HFFc6 (cell line): Measurements from ENCODE around the gene EXOC3. TPM values are rescaled to one million over a fixed set of nuclear protein-coding genes. Genes with fewer than 3 reads are reported as not detected.

Experiments used
- DNase-seq: peaks from one replicate; pipeline ENCODE4 v3.0.0-alpha.2; 2018
- H3K27ac Mint-ChIP-seq: 2 replicates; pipeline ENCODE4 v1.8.0; 2020; ENCODE audit warnings: mild to moderate bottlenecking, mixed read lengths
- H3K27me3 Mint-ChIP-seq: 2 replicates; pipeline ENCODE4 v1.8.0; 2021; ENCODE audit warnings: mild to moderate bottlenecking, moderate library complexity, mixed read lengths; ENCODE audit not compliant: insufficient read depth
- H3K36me3 Mint-ChIP-seq: 2 replicates; pipeline ENCODE4 v1.8.0; 2021; ENCODE audit warnings: low read depth, mixed read lengths
- H3K4me1 Mint-ChIP-seq: 2 replicates; pipeline ENCODE4 v1.8.0; 2020; ENCODE audit warnings: low read depth, mixed read lengths
- H3K4me3 Mint-ChIP-seq: 2 replicates; pipeline ENCODE4 v1.8.0; 2020; ENCODE audit warnings: mild to moderate bottlenecking, moderate library complexity, mixed read lengths
- H3K9me3 Mint-ChIP-seq: 2 replicates; pipeline ENCODE4 v1.8.0; 2020; ENCODE audit warnings: mild to moderate bottlenecking, mixed read lengths
- CTCF ChIP-seq: fragments of 200-600 bp; sonication (generic); IDR thresholded peaks from 2 replicates; pipeline ENCODE4 v1.5.0; 2021; ENCODE audit warnings: antibody characterized with exemption, mild to moderate bottlenecking
- total RNA-seq, 6 experiments: library from RNA; stranded (reverse); fragmentation: NEBNext Ultra II Directional; extraction: Animal tissue kit (Norgen Biotek cat#: 25700); gene quantifications; 2 replicates in 1 of 6; 3 replicates in 5 of 6; pipeline ENCODE4 v1.2.3, GENCODE V29; 2021

The EXOC3 gene
- total RNA-seq, 6 experiments from 2014 or later: 46.8 to 54.1 (median 50.3) TPM

GRCh38 chr5:440401-441201, 2.4 kb upstream of the EXOC3 start:
- H3K4me3 Mint-ChIP-seq: no peak overlapping the region

GRCh38 chr5:441996-442334, 1.0 kb upstream of the EXOC3 start:
- Mint-ChIP-seq H3K36me3 (peaks cover 14% of the 10 kb centered on the region), H3K4me1 (peaks cover 35% of the 10 kb centered on the region), H3K27me3 (peaks cover 12% of the 10 kb centered on the region), H3K9me3 (no peaks in the 10 kb centered on the region), H3K27ac (peak overlapping the region; percentile 90), H3K4me3 (peak overlapping the region; percentile 97)
- no peak for DNase-seq
- TF ChIP-seq CTCF: no peak

More at GRCh38 chr5:440401-441201, 2.4 kb upstream of the EXOC3 start:
- DNase-seq: no peak
- Mint-ChIP-seq H3K36me3 (peaks cover 10% of the 10 kb centered on the region), H3K27me3 (peaks cover 18% of the 10 kb centered on the region), H3K4me1 (peaks cover 28% of the 10 kb centered on the region), H3K9me3 (no peaks in the 10 kb centered on the region), H3K27ac (peak overlapping the region; percentile 7; the same call in 1 of the 2 replicates)
- no peak for TF ChIP-seq CTCF

GRCh38 chr5:443239-444151, 519 bp downstream of the EXOC3 start:
- Mint-ChIP-seq H3K4me3 (peak overlapping the region; percentile 97), H3K27ac (peak overlapping the region; percentile 55), H3K9me3 (no peaks in the 10 kb centered on the region), H3K36me3 (peaks cover 18% of the 10 kb centered on the region), H3K27me3 (peaks cover 15% of the 10 kb centered on the region), H3K4me1 (peaks cover 35% of the 10 kb centered on the region)
- DNase-seq: no peak
- TF ChIP-seq CTCF: no peak

- Mint-ChIP-seq H3K9me3 (no peaks in the 10 kb centered on the region), H3K4me3 (peak overlapping the region; percentile 97), H3K27ac (peak overlapping the region; percentile 55), H3K4me1 (peaks cover 35% of the 10 kb centered on the region), H3K36me3 (peaks cover 25% of the 10 kb centered on the region), H3K27me3 (peaks cover 15% of the 10 kb centered on the region)
- no peak for DNase-seq
- no peak for TF ChIP-seq CTCF
Observed at GRCh38 chr5:444226-444625, 1.2 kb downstream of the EXOC3 start.

GRCh38 chr5:445591-445990, 2.6 kb downstream of the EXOC3 start:
- no peak for DNase-seq
- Mint-ChIP-seq H3K27ac (peak overlapping the region; percentile 41; the same call in 1 of the 2 replicates), H3K4me3 (no peak overlapping the region), H3K27me3 (peaks cover 11% of the 10 kb centered on the region), H3K36me3 (peaks cover 39% of the 10 kb centered on the region), H3K9me3 (no peaks in the 10 kb centered on the region), H3K4me1 (peaks cover 35% of the 10 kb centered on the region)
- TF ChIP-seq CTCF: no peak
